Measurements from ENCODE around the gene P4HB.
"Not testable (repeated sequence)": the region's sequence is repeated elsewhere in the genome, so short reads cannot be mapped to it uniquely, and the experiment has no call there.

P4HB gene

DNA sequence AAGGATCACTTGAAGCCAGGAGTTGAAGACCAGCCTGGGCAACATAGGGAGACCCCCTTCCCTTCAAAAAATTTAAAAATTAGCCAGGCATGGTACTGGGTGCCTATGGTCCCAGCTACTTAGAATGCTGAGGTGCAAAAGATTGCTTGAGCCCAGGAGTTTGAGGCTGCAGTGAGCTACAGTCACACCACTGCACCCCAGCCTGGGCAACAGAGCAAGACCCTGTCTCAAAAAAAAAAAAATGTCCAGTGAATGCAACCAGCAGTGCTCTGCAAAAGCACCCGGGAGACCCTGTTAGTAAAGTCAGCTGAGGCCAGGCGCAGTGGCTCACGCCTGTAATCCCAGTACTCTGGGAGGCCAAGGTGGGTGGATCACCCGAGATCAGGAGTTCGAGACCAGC is 20.3 kb downstream of the P4HB start:
- no CpG with 5 or more reads among the region's 5 CpGs for WGBS (ENCODE audit: extremely low coverage, insufficient coverage, low lambda C conversion rate)
- not testable (repeated sequence) for H3K4ac ChIP-seq (ENCODE audit: low read depth, low read length); H3K18ac ChIP-seq (ENCODE audit: low read length); H3K36me3 ChIP-seq (ENCODE audit: control insufficient read depth, insufficient read depth, low read length); H2BK15ac ChIP-seq (replicated peaks; ENCODE audit: low read depth); H2BK5ac ChIP-seq (ENCODE audit: low read length); H3K27me3 ChIP-seq (ENCODE audit: insufficient read depth, low read length, poor library complexity); H3K79me2 ChIP-seq (ENCODE audit: control insufficient read depth, insufficient read depth, low read length); H3K4me2 ChIP-seq (ENCODE audit: low read length); H3K56ac ChIP-seq (ENCODE audit: low read length); H4K8ac ChIP-seq (ENCODE audit: low read depth, low read length); H3K4me3 ChIP-seq (ENCODE audit: low read length); H3K27ac ChIP-seq (ENCODE audit: low read depth, low read length); H4K5ac ChIP-seq (ENCODE audit: low read length); DNase-seq; H2BK120ac ChIP-seq (ENCODE audit: low read depth, low read length); H2AK5ac ChIP-seq (ENCODE audit: low read length); H3K79me1 ChIP-seq (ENCODE audit: low read length); H3K9ac ChIP-seq (ENCODE audit: low read length); H3K4me1 ChIP-seq (ENCODE audit: control insufficient read depth, low read depth, low read length); H3K23ac ChIP-seq (ENCODE audit: low read length)

DNA sequence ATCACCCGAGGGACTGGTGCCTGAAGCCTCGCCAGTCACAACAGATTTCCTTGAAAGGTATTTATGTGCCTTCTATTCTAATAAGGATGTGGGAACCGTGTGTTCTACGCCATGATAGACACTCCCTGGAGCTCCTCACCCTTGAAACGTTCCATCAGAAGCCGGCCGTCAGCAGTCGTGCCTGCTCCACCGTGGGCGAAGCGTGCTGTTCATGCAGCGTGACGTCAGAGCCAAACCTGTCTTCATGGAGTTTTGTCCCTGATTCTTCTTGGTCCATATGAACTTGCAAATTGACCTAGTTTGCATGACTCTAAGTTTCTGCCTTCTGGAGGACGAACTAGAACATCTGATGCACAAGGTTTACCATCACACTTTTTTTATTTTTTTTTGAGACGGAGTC is 21.0 kb downstream of the P4HB start:
- H3K79me1 ChIP-seq (ENCODE audit: low read length) = peaks cover 1% of the 10 kb centered on the region
- no peak overlapping the region for H2BK15ac ChIP-seq (replicated peaks; ENCODE audit: low read depth)
- no peak overlapping the region for H3K4me2 ChIP-seq (ENCODE audit: low read length)
- no peaks in the 10 kb centered on the region for H3K79me2 ChIP-seq (ENCODE audit: control insufficient read depth, insufficient read depth, low read length)
- no CpG with 5 or more reads among the region's 15 CpGs for WGBS (ENCODE audit: extremely low coverage, insufficient coverage, low lambda C conversion rate)
- H4K8ac ChIP-seq (ENCODE audit: low read depth, low read length) = no peak overlapping the region
- no peak overlapping the region for H3K4me3 ChIP-seq (ENCODE audit: low read length)
- H3K18ac ChIP-seq (ENCODE audit: low read length) = no peak overlapping the region
- no peak for DNase-seq
- H3K4me1 ChIP-seq (ENCODE audit: control insufficient read depth, low read depth, low read length) = no peaks in the 10 kb centered on the region
- peaks cover 3% of the 10 kb centered on the region for H3K36me3 ChIP-seq (ENCODE audit: control insufficient read depth, insufficient read depth, low read length)
- H3K56ac ChIP-seq (ENCODE audit: low read length) = no peak overlapping the region
- H2BK120ac ChIP-seq (ENCODE audit: low read depth, low read length) = no peak overlapping the region
- no peak overlapping the region for H3K27ac ChIP-seq (ENCODE audit: low read depth, low read length)
- no peaks in the 10 kb centered on the region for H3K27me3 ChIP-seq (ENCODE audit: insufficient read depth, low read length, poor library complexity)
- H3K9ac ChIP-seq (ENCODE audit: low read length) = no peak overlapping the region
- H3K4ac ChIP-seq (ENCODE audit: low read depth, low read length) = no peak overlapping the region
- no peak overlapping the region for H4K5ac ChIP-seq (ENCODE audit: low read length)
- H2BK5ac ChIP-seq (ENCODE audit: low read length) = no peak overlapping the region
- no peak overlapping the region for H2AK5ac ChIP-seq (ENCODE audit: low read length)
- no peak overlapping the region for H3K23ac ChIP-seq (ENCODE audit: low read length)

DNA sequence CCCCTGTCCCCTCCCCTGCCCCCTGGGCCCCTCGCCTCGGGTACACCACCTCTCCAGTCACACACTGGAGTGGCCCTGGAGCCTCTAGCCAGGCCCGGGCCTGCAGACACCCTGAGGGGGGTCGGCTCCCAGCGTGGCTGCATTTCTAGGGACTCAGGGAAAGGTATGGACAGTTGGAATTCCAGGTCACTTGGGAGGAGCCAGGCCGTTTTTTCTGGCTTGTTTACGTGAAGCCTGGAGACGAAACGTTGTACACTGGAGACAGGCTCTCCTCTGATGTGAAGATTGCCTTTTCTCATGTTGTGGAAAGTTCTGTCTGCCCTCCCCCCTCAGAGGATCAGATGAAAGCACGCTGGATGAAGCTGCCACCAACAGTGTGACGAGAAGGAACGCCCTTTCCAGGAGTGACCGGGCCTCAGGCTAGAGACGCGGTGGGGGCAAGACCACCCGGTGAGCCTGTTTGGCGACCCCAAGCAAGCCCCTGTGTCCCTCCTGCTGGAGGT is 21.5 kb downstream of the P4HB start:
- Histone ChIP-seq H3K79me1 (ENCODE audit: low read length) (peaks cover 1% of the 10 kb centered on the region), H2BK5ac (ENCODE audit: low read length) (no peak overlapping the region), H2AK5ac (ENCODE audit: low read length) (no peak overlapping the region), H3K27me3 (ENCODE audit: insufficient read depth, low read length, poor library complexity) (no peaks in the 10 kb centered on the region), H3K27ac (ENCODE audit: low read depth, low read length) (no peak overlapping the region), H3K56ac (ENCODE audit: low read length) (no peak overlapping the region), H3K18ac (ENCODE audit: low read length) (no peak overlapping the region), H3K79me2 (ENCODE audit: control insufficient read depth, insufficient read depth, low read length) (no peaks in the 10 kb centered on the region), H3K9ac (ENCODE audit: low read length) (no peak overlapping the region), H2BK15ac (replicated peaks; ENCODE audit: low read depth) (no peak overlapping the region), H3K36me3 (ENCODE audit: control insufficient read depth, insufficient read depth, low read length) (peaks cover 3% of the 10 kb centered on the region), H4K5ac (ENCODE audit: low read length) (no peak overlapping the region), H2BK120ac (ENCODE audit: low read depth, low read length) (no peak overlapping the region), H3K4ac (ENCODE audit: low read depth, low read length) (no peak overlapping the region), H3K4me1 (ENCODE audit: control insufficient read depth, low read depth, low read length) (no peaks in the 10 kb centered on the region), H3K23ac (ENCODE audit: low read length) (no peak overlapping the region), H3K4me3 (ENCODE audit: low read length) (no peak overlapping the region), H4K8ac (ENCODE audit: low read depth, low read length) (no peak overlapping the region), H3K4me2 (ENCODE audit: low read length) (no peak overlapping the region)
- no CpG with 5 or more reads among the region's 17 CpGs for WGBS (ENCODE audit: extremely low coverage, insufficient coverage, low lambda C conversion rate)
- DNase-seq = no peak

DNA sequence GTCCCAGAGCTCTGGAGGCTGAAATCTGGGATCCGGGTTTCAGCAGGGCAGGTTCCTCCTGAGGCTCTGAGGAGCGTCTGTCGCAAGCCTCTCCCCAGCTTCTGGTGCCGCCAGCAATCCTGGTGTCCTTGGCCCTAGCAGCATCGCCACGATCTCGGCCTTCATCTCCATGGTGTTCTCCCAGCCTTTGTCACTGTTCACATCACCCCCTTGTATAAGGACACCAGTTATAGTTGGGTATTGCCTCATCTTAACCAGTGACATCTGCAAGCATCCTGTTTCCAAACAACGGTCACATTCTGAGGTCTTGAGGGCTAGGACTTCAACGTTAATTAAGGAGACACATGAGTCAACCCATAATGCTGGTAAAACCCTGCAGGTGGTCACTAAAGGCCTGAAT is 22.7 kb downstream of the P4HB start:
- no peak overlapping the region for H2BK120ac ChIP-seq (ENCODE audit: low read depth, low read length)
- no peak overlapping the region for H4K8ac ChIP-seq (ENCODE audit: low read depth, low read length)

DNA sequence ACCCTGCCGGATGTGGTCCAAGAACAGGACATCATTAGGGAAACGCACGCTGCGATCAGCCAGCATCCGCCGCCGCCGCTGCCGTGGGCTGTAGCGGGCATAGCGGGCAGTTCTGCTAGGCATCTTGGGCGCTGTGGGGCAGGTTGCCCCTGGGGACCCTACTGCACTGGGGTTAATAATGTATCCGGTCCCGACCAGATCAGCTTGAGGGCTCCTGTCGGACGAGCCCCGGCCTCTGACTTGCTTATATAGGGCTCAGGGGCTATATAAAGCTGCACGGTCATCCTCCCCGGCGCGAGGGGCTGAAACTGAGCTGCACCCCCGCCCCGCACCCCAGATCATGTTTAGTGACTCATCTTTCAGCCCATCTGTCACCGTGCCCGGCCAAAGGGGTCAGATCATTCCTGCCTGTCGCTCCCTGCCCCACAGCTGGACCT is 25.5 kb downstream of the P4HB start, which contains the start of gene PPP1R27:
Gene PPP1R27 (minus strand): TSS at position 220 of the 437 bp plus-strand sequence. CDS start 97 bp downstream, at position 123.
- Histone ChIP-seq H3K4me1 (ENCODE audit: control insufficient read depth, low read depth, low read length) (peaks cover 4% of the 10 kb centered on the region), H2BK5ac (ENCODE audit: low read length) (no peak within 1 kb of the TSS), H3K4me3 (ENCODE audit: low read length) (peak within 1 kb of the TSS; percentile 90), H3K79me1 (ENCODE audit: low read length) (peaks cover 11% of the 10 kb centered on the region), H3K4me2 (ENCODE audit: low read length) (peak within 1 kb of the TSS; percentile 58), H4K8ac (ENCODE audit: low read depth, low read length) (no peak within 1 kb of the TSS), H3K56ac (ENCODE audit: low read length) (peak within 1 kb of the TSS; percentile 95), H2AK5ac (ENCODE audit: low read length) (no peak within 1 kb of the TSS), H4K5ac (ENCODE audit: low read length) (no peak within 1 kb of the TSS), H3K9ac (ENCODE audit: low read length) (peak within 1 kb of the TSS; percentile 90), H2BK120ac (ENCODE audit: low read depth, low read length) (no peak within 1 kb of the TSS), H3K27me3 (ENCODE audit: insufficient read depth, low read length, poor library complexity) (no peaks in the 10 kb centered on the region), H3K18ac (ENCODE audit: low read length) (peak within 1 kb of the TSS; percentile 83), H2BK15ac (replicated peaks; ENCODE audit: low read depth) (no peak within 1 kb of the TSS), H3K4ac (ENCODE audit: low read depth, low read length) (peak within 1 kb of the TSS; percentile 96), H3K27ac (ENCODE audit: low read depth, low read length) (no peak within 1 kb of the TSS), H3K79me2 (ENCODE audit: control insufficient read depth, insufficient read depth, low read length) (peaks cover 4% of the 10 kb centered on the region), H3K23ac (ENCODE audit: low read length) (peak within 1 kb of the TSS; percentile 80), H3K36me3 (ENCODE audit: control insufficient read depth, insufficient read depth, low read length) (no peaks in the 10 kb centered on the region)
- no peak for DNase-seq
- WGBS (ENCODE audit: extremely low coverage, insufficient coverage, low lambda C conversion rate) = no CpG with 5 or more reads among the region's 26 CpGs

More for the DNA sequence above, 22.7 kb downstream of the P4HB start:
- no peak for DNase-seq
- no peak overlapping the region for H3K9ac ChIP-seq (ENCODE audit: low read length)
- no peak overlapping the region for H3K27ac ChIP-seq (ENCODE audit: low read depth, low read length)
- H3K79me2 ChIP-seq (ENCODE audit: control insufficient read depth, insufficient read depth, low read length) = no peaks in the 10 kb centered on the region
- no peaks in the 10 kb centered on the region for H3K4me1 ChIP-seq (ENCODE audit: control insufficient read depth, low read depth, low read length)
- no peaks in the 10 kb centered on the region for H3K27me3 ChIP-seq (ENCODE audit: insufficient read depth, low read length, poor library complexity)
- H3K4me3 ChIP-seq (ENCODE audit: low read length) = no peak overlapping the region
- no peaks in the 10 kb centered on the region for H3K36me3 ChIP-seq (ENCODE audit: control insufficient read depth, insufficient read depth, low read length)
- H2AK5ac ChIP-seq (ENCODE audit: low read length) = no peak overlapping the region
- H3K79me1 ChIP-seq (ENCODE audit: low read length) = peaks cover 3% of the 10 kb centered on the region
- no peak overlapping the region for H4K5ac ChIP-seq (ENCODE audit: low read length)
- H2BK15ac ChIP-seq (replicated peaks; ENCODE audit: low read depth) = no peak overlapping the region
- H3K4ac ChIP-seq (ENCODE audit: low read depth, low read length) = no peak overlapping the region
- H3K56ac ChIP-seq (ENCODE audit: low read length) = no peak overlapping the region
- H3K23ac ChIP-seq (ENCODE audit: low read length) = no peak overlapping the region
- H3K18ac ChIP-seq (ENCODE audit: low read length) = no peak overlapping the region
- WGBS (ENCODE audit: extremely low coverage, insufficient coverage, low lambda C conversion rate) = no CpG with 5 or more reads among the region's 9 CpGs
- no peak overlapping the region for H3K4me2 ChIP-seq (ENCODE audit: low read length)
- no peak overlapping the region for H2BK5ac ChIP-seq (ENCODE audit: low read length)

Measured in mesendoderm (in vitro differentiated cells).